Natural killer cell (primary cell): ENCODE results near the gene HMCN2. TPM values are rescaled to one million over a fixed set of nuclear protein-coding genes. Genes with fewer than 3 reads are reported as not detected.

Source experiments
- ATAC-seq, 3 donors: fragments of 150-1000 bp in 2 of 3; fragments of 200-7000 bp in 1 of 3; cut with Tn5 transposase; 1 replicate in 1 of 3; 2 replicates in 2 of 3; pipeline ENCODE4 v1.10.0; 2021; ENCODE audit warnings: mild to moderate bottlenecking in 2 of 3, moderate library complexity in 2 of 3
- DNase-seq, 2 donors: peaks; one replicate each; pipeline versions ENCODE4 v3.0.0 to v3.0.0-alpha.2; 2013 to 2021; ENCODE audit warnings: mixed read lengths in 1 of 2
- H3K27ac ChIP-seq: one replicate; pipeline ENCODE4 v1.5.1; 2013; ENCODE audit warnings: mild to moderate bottlenecking, low read length
- H3K27me3 ChIP-seq: one replicate; pipeline ENCODE4 v1.6.1; 2013; ENCODE audit warnings: low read length; ENCODE audit not compliant: control insufficient read depth, insufficient read depth
- H3K36me3 ChIP-seq: one replicate; pipeline ENCODE4 v1.6.1; 2013; ENCODE audit warnings: low read length; ENCODE audit not compliant: control insufficient read depth, insufficient read depth
- H3K4me1 ChIP-seq: one replicate; pipeline ENCODE4 v1.6.1; 2013; ENCODE audit warnings: low read length; ENCODE audit not compliant: control insufficient read depth, insufficient read depth
- H3K4me3 ChIP-seq: one replicate; pipeline ENCODE4 v1.5.1; 2013; ENCODE audit warnings: low read length
- H3K9me3 ChIP-seq: one replicate; pipeline ENCODE4 v1.6.1; 2013; ENCODE audit warnings: low read length; ENCODE audit not compliant: control insufficient read depth, insufficient read depth
- H3K27ac Mint-ChIP-seq, 2 donors: one replicate each; pipeline ENCODE4 v1.8.0; 2022; ENCODE audit warnings: mild to moderate bottlenecking in 2 of 2, mixed read lengths in 2 of 2, moderate library complexity in 1 of 2
- H3K27me3 Mint-ChIP-seq, 2 donors: one replicate each; pipeline ENCODE4 v1.8.0; 2022; ENCODE audit warnings: low read depth in 2 of 2, mixed read lengths in 2 of 2
- H3K36me3 Mint-ChIP-seq: one replicate; pipeline ENCODE4 v1.8.0; 2022; ENCODE audit warnings: mixed read lengths
- H3K4me1 Mint-ChIP-seq, 2 donors: one replicate each; pipeline ENCODE4 v1.8.0; 2022; ENCODE audit warnings: mixed read lengths in 2 of 2
- H3K4me3 Mint-ChIP-seq: one replicate; pipeline ENCODE4 v1.8.0; 2022; ENCODE audit warnings: mild to moderate bottlenecking, moderate library complexity, mixed read lengths
- H3K9me3 Mint-ChIP-seq, 2 donors: one replicate each; pipeline ENCODE4 v1.8.0; 2022; ENCODE audit warnings: mixed read lengths in 2 of 2
- WGBS: methylation state at CpG from one replicate; pipeline ENCODE4 v1.1.7; 2013; ENCODE audit warnings: missing lambda C conversion rate; ENCODE audit not compliant: insufficient coverage; 5-methylcytosine and 5-hydroxymethylcytosine counted together
- intact Hi-C: fragments of 100-400 bp; cut with micrococcal nuclease; formaldehyde crosslinking; loops from one replicate; pipeline ENCODE4 v1.14.2; 2022
- total RNA-seq, 4 donors: library from RNA; stranded (reverse); fragments of 120-200 nt in 1 of 4; gene quantifications; one replicate each; pipeline versions ENCODE4 v1.2.3 to v1.2.4, GENCODE V29; 2013 to 2022
- TF ChIP-seq, protein P1 (sequence below): fragments of 200-600 bp; IDR thresholded peaks from one replicate; pipeline ENCODE4 v1.8.0; 2022; ENCODE audit warnings: antibody characterized with exemption

The HMCN2 gene
- total RNA-seq, 3 donors from 2014 or later (not counting 1 experiment from before 2014, with no cell fraction given) = not detected

DNA sequence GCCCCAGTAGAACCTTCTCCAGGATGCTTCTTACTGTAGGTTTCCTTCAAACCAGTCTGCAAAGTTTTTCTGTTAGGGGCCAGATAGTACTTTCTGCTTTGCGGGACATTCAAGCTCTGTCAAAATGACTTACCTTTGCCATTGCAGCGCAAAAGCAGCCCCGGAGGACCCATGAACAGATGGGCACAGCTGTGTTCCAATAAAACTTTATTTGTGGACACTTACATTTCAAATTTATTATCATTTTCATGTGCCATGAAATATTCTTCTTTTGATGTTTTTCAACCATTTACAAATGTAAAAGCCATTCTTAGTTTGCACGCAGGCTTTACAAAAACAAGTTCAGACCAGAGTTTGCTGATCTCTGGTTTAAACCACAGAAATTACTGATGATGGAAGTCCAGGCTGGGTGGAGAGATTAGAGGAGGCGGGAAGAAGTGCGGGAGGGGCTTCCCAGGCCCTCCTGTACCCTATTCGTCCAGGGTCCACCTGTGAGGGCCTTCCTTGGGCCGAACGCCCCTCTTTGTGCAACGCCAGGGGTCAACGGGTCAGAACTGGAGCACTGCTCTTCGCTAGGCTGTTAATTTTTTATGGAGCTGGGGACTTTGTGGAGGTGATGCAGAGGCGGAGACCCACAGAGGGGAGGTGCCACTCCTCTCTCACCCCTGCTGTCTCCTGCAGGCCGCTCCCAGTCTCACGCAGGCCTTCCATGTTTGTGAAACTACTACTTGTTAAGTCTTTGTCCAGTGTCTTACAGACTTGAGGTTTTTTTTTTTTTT, 171.6 kb downstream of the HMCN2 start:
- H3K9me3 Mint-ChIP-seq = no peaks in the 10 kb centered on the region
- no peak overlapping the region for H3K27ac Mint-ChIP-seq
- ATAC-seq = no peak
- H3K36me3 Mint-ChIP-seq = peaks cover 7% of the 10 kb centered on the region
- peaks cover 0 to 4% of the 10 kb centered on the region in 2 donors for H3K4me1 Mint-ChIP-seq
- WGBS = 82% methylated on average over 14 of the region's 15 CpGs
- H3K4me3 ChIP-seq = no peak overlapping the region
- peaks cover 9% of the 10 kb centered on the region for H3K27me3 ChIP-seq
- H3K4me1 ChIP-seq = peaks cover 5% of the 10 kb centered on the region
- H3K4me3 Mint-ChIP-seq = no peak overlapping the region
- no peak for DNase-seq
- TF ChIP-seq, protein P1, sequence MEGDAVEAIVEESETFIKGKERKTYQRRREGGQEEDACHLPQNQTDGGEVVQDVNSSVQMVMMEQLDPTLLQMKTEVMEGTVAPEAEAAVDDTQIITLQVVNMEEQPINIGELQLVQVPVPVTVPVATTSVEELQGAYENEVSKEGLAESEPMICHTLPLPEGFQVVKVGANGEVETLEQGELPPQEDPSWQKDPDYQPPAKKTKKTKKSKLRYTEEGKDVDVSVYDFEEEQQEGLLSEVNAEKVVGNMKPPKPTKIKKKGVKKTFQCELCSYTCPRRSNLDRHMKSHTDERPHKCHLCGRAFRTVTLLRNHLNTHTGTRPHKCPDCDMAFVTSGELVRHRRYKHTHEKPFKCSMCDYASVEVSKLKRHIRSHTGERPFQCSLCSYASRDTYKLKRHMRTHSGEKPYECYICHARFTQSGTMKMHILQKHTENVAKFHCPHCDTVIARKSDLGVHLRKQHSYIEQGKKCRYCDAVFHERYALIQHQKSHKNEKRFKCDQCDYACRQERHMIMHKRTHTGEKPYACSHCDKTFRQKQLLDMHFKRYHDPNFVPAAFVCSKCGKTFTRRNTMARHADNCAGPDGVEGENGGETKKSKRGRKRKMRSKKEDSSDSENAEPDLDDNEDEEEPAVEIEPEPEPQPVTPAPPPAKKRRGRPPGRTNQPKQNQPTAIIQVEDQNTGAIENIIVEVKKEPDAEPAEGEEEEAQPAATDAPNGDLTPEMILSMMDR = no peak
- H3K9me3 ChIP-seq = peaks cover 4% of the 10 kb centered on the region
- H3K36me3 ChIP-seq = no peaks in the 10 kb centered on the region
- no peak overlapping the region for H3K27ac ChIP-seq
- intact Hi-C loops = no loop called here
- H3K27me3 Mint-ChIP-seq = peaks cover 21 to 27% of the 10 kb centered on the region in 2 donors

- Histone ChIP-seq H3K4me3 (no peak overlapping the region), H3K4me1 (no peaks in the 10 kb centered on the region), H3K9me3 (peaks cover 4% of the 10 kb centered on the region), H3K27ac (no peak overlapping the region), H3K36me3 (no peaks in the 10 kb centered on the region), H3K27me3 (peaks cover 4% of the 10 kb centered on the region)
- no peak for ATAC-seq
- Mint-ChIP-seq H3K36me3 (peaks cover 7% of the 10 kb centered on the region), H3K9me3 (no peaks in the 10 kb centered on the region), H3K27me3 (peaks cover 14 to 22% of the 10 kb centered on the region in 2 donors), H3K4me1 (peaks cover 0 to 3% of the 10 kb centered on the region in 2 donors), H3K27ac (no peak overlapping the region), H3K4me3 (no peak overlapping the region)
- intact Hi-C loops = no loop called here
- DNase-seq = no peak
- WGBS = 88% methylated on average over 6 of the region's 6 CpGs
- TF ChIP-seq, protein P1 = no peak
These were observed 172.9 kb downstream of the HMCN2 start for GRCh38 chr9:130438382-130438981.

- no peak overlapping the region for H3K27ac Mint-ChIP-seq
- H3K27me3 Mint-ChIP-seq = peaks cover 8 to 25% of the 10 kb centered on the region in 2 donors
- no peak for DNase-seq
- ATAC-seq = no peak
- H3K9me3 ChIP-seq = peaks cover 4% of the 10 kb centered on the region
- H3K27ac ChIP-seq = no peak overlapping the region
- H3K9me3 Mint-ChIP-seq = no peaks in the 10 kb centered on the region
- H3K27me3 ChIP-seq = peaks cover 5% of the 10 kb centered on the region
- no peak overlapping the region for H3K4me3 Mint-ChIP-seq
- no peaks in the 10 kb centered on the region for H3K36me3 ChIP-seq
- H3K4me1 ChIP-seq = peaks cover 9% of the 10 kb centered on the region
- TF ChIP-seq, protein P1 = no peak
- no peak overlapping the region for H3K4me3 ChIP-seq
- intact Hi-C loops = no loop called here
- WGBS = no CpG with 5 or more reads among the region's 1 CpG
- H3K4me1 Mint-ChIP-seq = no peaks in the 10 kb centered on the region
- peaks cover 7% of the 10 kb centered on the region for H3K36me3 Mint-ChIP-seq
These were observed 175.5 kb downstream of the HMCN2 start for GRCh38 chr9:130441031-130441430.
